IMR-90 (cell line): ENCODE measurements around the gene FAM20B.

Source experiments
- CTCF ChIP-seq: conservative IDR thresholded peaks from 2 replicates; pipeline ENCODE4 v1.5.1; 2012; ENCODE audit warnings: mild to moderate bottlenecking, low read depth, low read length, improper control_type of control experiment
- MAFK ChIP-seq: IDR thresholded peaks from 2 replicates; pipeline ENCODE4 v1.6.1; 2012; ENCODE audit warnings: low read depth, low read length, improper control_type of control experiment
- POLR2A ChIP-seq: IDR thresholded peaks from 2 replicates; pipeline ENCODE4 v1.6.1; 2012; ENCODE audit warnings: mild to moderate bottlenecking, low read depth, low read length

GRCh38 chr1:179029321-179029759, 3.6 kb downstream of the FAM20B start:
- TF ChIP-seq MAFK (no peak), CTCF (no peak), POLR2A (no peak)
